Thoracic aorta (tissue), 2 donors: ENCODE results near the gene MSL3B.

Source experiments
- ATAC-seq: fragments of 150-250 bp; one replicate; pipeline ENCODE4 v1.8.0; 2017; ENCODE audit warnings: low read depth; ENCODE audit not compliant: insufficient number of reproducible peaks, low FRiP score
- DNase-seq: peaks from one replicate; pipeline ENCODE4 v3.0.0-alpha.2; 2020; ENCODE audit warnings: low spot score
- H3K27ac ChIP-seq, 2 donors: fragments of 200-600 bp; sonication (generic); 1 replicate in 1 of 2; 2 replicates in 1 of 2; pipeline ENCODE4 v1.5.1; 2016; ENCODE audit warnings: mild to moderate bottlenecking in 2 of 2, moderate library complexity in 2 of 2
- H3K27me3 ChIP-seq: fragments of 200-600 bp; sonication (generic); replicated peaks from 2 replicates; pipeline ENCODE4 v1.6.0; 2016; ENCODE audit warnings: mild to moderate bottlenecking; ENCODE audit not compliant: insufficient read depth
- H3K36me3 ChIP-seq: fragments of 200-600 bp; sonication (generic); one replicate; pipeline ENCODE4 v1.5.1; 2016
- H3K4me1 ChIP-seq, 2 donors: fragments of 200-600 bp; sonication (generic); 1 replicate in 1 of 2; 2 replicates in 1 of 2; pipeline versions ENCODE4 v1.5.1 to v1.6.0; 2016; ENCODE audit warnings: low read depth in 2 of 2, mild to moderate bottlenecking in 1 of 2; ENCODE audit not compliant: control insufficient read depth in 1 of 2
- H3K4me3 ChIP-seq: fragments of 200-600 bp; sonication (generic); 2 replicates; pipeline ENCODE4 v1.5.1; 2016; ENCODE audit warnings: mild to moderate bottlenecking
- H3K9me3 ChIP-seq: fragments of 200-600 bp; sonication (generic); 2 replicates; pipeline ENCODE4 v1.5.1; 2016
- CTCF ChIP-seq: fragments of 200-600 bp; sonication (generic); IDR thresholded peaks from one replicate; pipeline ENCODE4 v1.5.1; 2019; ENCODE audit warnings: antibody characterized with exemption

MSL3B gene

GRCh38 chr2:233867993-233868532 lies at the start of gene MSL3B:
Gene MSL3B, minus strand, starts transcription at chr2:233868386.
- Histone ChIP-seq H3K36me3 (no peaks in the 10 kb centered on the region), H3K9me3 (peaks cover 5% of the 10 kb centered on the region), H3K27me3 (no peaks in the 10 kb centered on the region), H3K4me3 (peak within 1 kb of the TSS; percentile 73), H3K4me1 (no peaks in the 10 kb centered on the region), H3K27ac (no peak within 1 kb of the TSS)
- DNase-seq = no peak
- no peak for TF ChIP-seq CTCF
- no peak for ATAC-seq

- no peaks in the 10 kb centered on the region for H3K27me3 ChIP-seq
- no peak for TF ChIP-seq CTCF
- no peak within 1 kb of the TSS for H3K27ac ChIP-seq
- H3K4me1 ChIP-seq = no peaks in the 10 kb centered on the region
- no peaks in the 10 kb centered on the region for H3K9me3 ChIP-seq
- H3K4me3 ChIP-seq = no peak within 1 kb of the TSS
- ATAC-seq = no peak
- H3K36me3 ChIP-seq = no peaks in the 10 kb centered on the region
- no peak for DNase-seq
Observed at GRCh38 chr2:233917116-233917515, 48.9 kb upstream of the MSL3B start, which contains the start of gene TRPM8. Gene TRPM8, plus strand, starts transcription at chr2:233917373. Its CDS starts 9,165 bp downstream, at chr2:233926538.

DNA sequence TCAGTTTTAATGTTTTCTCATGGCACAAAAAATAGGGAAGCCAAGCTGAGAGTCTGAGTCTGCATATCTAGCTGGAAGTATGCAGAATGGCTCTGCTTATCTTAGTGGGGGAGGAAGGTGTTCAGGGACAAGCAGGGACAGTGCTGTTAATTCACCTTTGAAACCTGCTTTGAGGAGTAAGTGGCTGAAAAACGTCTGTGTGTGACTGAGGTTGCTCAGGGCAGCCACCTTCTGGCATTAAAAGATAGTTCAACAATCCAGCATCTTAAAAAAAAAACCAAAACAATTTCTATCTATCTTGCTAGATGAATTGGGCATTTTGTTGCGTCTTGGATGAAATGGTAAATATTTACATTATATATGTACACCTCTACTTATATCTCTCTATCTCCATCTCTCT lies 46.9 kb upstream of the MSL3B start:
- Histone ChIP-seq H3K4me1 (no peaks in the 10 kb centered on the region), H3K9me3 (no peaks in the 10 kb centered on the region), H3K4me3 (no peak overlapping the region), H3K27ac (no peak overlapping the region), H3K27me3 (no peaks in the 10 kb centered on the region), H3K36me3 (no peaks in the 10 kb centered on the region)
- DNase-seq (no peak), ATAC-seq (no peak)
- TF ChIP-seq CTCF = no peak

DNA sequence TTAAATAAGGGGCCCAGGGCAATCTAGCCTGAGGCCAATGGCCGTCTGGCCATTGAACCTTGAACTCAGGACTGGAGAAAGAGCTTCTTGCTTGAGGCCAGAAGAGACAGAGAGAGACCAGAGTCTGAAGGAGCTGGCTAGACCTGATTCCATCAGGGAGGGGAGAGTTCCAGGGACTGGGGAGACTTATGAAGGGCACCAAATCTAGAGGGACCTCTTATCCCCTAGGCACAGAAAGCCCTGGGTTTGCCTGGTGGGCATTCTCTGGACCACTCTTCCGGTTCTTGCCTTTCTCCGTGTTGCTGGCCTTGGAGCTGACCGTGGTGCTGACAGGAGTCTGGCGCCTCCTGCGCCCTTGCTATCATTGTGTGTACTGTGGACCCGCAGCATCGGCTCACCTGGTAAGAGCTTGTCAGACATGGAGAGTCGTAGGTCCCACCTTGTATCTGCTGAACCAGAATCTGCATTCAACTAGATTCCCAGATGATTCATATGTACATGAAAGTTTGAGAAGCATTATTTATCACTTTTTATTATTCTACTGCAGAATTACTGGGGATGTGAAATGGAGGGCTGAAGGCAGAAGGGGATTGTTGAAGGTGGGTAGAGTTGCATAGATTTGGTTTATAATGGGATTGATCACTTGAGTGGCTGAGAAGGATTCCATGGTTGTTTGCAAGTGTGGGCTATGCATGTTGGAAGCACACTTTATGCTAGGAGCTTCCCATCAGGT lies 44.7 kb upstream of the MSL3B start:
- no peak for TF ChIP-seq CTCF
- H3K36me3 ChIP-seq = no peaks in the 10 kb centered on the region
- no peaks in the 10 kb centered on the region for H3K4me1 ChIP-seq
- DNase-seq (no peak), ATAC-seq (no peak)
- no peaks in the 10 kb centered on the region for H3K9me3 ChIP-seq
- H3K4me3 ChIP-seq = no peak overlapping the region
- no peak overlapping the region for H3K27ac ChIP-seq
- H3K27me3 ChIP-seq = no peaks in the 10 kb centered on the region

GRCh38 chr2:233907627-233908026 lies 39.4 kb upstream of the MSL3B start:
- no peaks in the 10 kb centered on the region for H3K9me3 ChIP-seq
- TF ChIP-seq CTCF = no peak
- no peaks in the 10 kb centered on the region for H3K27me3 ChIP-seq
- ATAC-seq (no peak), DNase-seq (no peak)
- H3K4me3 ChIP-seq = no peak overlapping the region
- H3K27ac ChIP-seq = no peak overlapping the region
- H3K36me3 ChIP-seq = no peaks in the 10 kb centered on the region
- no peaks in the 10 kb centered on the region for H3K4me1 ChIP-seq
